NCI-H748 (cell line): ENCODE data around the gene ZBTB47.

Experiments
- DNase-seq: peaks from one replicate; lab custom pipeline; 2025; ENCODE audit not compliant: unreplicated experiment; lab: John Stamatoyannopoulos, UW

ZBTB47 gene

GRCh38 chr3:42698216-42698910 is 44.9 kb downstream of the ZBTB47 start:
- no peak for DNase-seq

- DNase-seq = no peak
Measured at GRCh38 chr3:42698911-42699230, 45.4 kb downstream of the ZBTB47 start.

DNA sequence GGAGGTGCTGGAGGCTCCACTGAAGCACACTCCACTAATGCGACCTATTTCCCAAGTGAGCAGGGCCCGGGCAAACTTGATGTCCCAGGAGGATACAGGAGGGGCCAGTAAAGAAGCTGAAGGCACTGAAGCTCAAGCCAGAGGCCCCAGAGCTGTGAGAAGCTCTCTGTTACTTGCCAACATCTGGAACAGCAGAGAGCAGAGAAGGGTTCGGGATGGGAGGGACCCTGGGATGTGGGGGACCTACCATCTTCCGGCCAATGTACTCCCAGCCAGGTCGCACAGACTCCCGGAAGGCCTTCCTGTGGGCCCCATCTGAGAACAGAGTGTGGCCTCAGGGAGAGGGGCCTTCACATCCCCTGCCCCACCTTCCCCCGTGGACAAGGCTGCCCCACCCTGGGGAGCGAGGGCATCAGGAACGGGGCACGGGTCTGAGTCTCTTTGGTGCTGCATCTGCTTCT is 46.0 kb downstream of the ZBTB47 start:
- DNase-seq = no peak

DNA sequence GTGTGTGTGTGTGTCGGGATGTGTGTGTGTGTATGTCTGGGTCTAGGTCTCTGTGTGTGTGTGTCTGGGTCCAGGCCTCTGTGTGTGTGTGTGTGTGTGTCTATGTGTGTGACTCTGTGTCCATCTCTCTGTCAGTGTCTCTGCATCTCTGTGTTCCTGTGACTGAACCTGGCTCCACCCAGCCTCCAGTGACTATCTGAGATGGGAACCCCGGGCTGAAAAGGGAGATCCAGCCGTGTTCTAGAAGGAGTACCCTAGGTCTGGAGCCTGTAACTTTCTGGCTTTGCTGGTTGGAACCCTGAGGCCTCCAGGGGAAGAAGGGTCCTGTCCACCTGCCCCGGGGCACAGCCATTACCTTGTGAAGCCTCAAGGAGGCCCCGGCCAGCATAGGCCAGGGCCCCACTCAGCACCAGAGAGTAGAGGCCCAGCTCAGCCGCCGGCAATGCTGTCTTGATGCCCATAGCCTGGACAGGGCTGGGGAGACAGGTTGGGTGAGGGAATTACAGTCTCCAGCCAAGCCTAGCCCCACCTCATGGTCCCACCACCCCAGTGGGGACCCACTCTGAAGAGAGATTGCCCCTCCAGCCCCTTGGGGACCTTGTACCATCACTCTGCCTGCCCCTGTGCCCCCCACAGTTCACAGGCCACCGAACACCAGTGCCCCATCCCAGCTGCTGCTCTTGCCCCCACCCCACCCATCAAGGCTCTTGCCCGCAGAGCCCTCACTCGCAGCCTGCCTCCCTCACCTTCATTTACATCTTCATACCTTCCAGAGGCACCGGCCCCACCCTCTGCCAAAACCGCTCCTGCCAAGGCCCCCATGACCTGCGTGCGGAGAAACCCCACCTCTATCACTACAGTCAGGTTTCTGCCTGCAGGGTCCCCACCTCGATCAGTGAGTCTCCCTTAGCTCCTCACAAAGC is 47.1 kb downstream of the ZBTB47 start:
- no peak for DNase-seq

DNA sequence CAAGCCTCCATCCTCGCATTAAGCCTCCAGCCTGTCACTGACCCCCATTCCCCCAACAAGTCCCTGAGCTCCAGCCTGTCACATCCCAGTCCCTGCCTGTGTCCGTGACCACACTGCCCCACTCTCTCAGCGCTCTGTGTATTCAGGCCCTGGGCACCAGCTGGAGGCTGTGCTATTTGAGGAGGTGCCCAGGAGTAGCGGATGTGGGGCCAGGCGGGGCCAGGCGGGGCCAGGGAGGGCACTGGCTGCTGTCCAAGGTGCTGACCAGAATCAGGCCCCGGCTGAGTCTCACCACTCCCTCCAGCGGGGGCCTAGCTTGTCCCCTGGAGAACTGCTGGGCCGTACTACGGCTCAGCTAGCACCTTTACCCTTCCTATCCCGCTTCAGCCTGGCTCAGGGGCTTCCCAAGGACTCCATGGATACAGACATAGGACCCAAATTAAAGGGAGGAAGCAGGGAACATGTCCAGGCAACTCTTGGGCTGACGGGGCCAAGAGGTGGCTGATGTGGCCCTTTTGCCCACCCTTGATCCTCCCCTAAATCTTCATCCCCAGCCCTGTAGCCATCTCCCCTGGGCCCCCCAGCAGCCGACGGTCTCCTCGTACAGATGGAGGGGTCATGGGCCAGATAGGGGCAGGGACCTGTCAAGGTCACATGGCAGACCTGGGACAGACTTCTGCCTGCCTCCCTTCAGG is 48.0 kb downstream of the ZBTB47 start:
- no peak for DNase-seq

DNA sequence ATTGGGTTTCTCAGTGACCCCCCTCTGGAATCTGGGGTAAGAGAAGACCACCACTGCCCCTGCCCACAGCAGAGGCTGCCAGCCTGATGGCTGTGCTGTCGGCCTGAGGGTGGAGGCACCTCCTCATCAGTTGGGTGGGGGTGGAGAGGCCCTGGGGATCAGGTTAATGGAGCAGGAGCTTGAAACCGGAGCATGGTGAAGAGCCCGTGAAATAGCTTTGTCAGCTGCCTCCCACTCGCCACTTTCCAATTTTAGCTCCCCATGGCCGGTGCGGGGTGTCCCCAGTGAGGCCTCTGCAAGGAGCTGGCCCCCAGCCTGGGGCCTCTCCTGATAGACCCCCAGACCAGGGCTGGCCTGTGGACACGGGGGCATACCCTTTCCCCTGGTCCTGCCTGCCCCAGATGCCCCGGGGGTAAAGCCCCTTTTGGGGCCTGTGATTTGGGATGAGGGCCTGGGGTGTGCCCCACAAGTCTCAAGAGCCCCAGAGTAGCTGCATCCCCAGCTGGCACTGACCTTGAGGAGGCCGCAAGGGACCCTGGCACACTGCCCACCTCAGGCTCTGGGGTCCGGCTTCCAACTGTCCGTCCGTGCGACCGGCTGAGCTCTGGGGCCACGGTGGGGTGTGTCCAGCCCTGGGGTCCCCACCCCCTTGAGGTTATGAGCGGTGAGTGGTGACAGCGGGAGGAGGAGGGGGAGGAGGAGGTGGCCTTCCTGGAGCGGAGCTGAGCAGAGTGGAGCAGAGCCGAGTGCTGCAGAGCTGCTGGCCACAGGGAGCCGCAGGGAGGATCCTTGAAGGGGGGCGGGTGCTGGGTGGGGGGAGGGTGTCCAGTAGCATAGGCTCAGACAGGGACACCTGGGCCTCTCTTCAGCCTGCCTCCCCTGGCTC is 48.8 kb downstream of the ZBTB47 start, which contains the start of gene HHATL:
Gene HHATL, minus strand, starts transcription at position 733 of the 886 bp plus-strand sequence. CDS start 1,972 bp downstream, outside the sequence.
- no peak for DNase-seq

GRCh38 chr3:42702982-42703694 is 49.6 kb downstream of the ZBTB47 start:
- no peak for DNase-seq

GRCh38 chr3:42703695-42704025 is 50.2 kb downstream of the ZBTB47 start:
- DNase-seq = no peak

DNA sequence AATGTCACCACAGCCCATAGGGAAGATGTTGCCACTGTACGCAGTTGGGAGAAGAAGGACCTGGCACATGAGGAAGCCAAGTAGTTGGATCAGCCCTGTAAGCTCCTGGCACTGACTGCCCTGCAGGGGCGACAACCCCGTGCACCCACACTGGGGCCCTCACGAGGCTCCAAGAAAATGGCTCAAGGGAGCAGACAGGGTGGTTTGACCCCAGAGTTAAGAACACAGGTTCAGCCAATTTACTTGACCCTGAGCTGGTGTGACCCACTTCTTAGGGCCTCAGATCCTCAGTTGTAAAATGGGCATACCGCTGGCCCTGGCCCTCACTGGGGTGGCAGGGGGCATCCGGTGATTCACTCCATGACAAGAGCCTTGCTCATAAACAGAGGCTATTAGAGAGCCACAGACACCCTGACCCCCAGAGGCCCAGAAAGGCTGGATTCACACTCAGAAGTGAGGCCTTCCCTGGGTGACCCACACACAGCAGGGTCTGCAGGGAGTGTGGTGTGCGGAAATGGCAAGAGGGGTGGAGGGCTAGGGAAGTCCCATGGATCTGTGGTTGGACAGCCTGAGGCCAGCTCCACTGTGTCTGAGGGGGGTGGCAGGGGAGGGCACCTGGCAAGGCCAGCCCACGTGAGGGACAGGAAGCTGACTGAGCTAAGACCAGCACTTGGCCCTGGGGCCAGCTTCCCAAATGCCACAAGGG is 50.8 kb downstream of the ZBTB47 start:
- DNase-seq = no peak

GRCh38 chr3:42705058-42705767 is 51.7 kb downstream of the ZBTB47 start:
- DNase-seq = no peak

GRCh38 chr3:42705962-42706585 is 52.6 kb downstream of the ZBTB47 start:
- DNase-seq = no peak

DNA sequence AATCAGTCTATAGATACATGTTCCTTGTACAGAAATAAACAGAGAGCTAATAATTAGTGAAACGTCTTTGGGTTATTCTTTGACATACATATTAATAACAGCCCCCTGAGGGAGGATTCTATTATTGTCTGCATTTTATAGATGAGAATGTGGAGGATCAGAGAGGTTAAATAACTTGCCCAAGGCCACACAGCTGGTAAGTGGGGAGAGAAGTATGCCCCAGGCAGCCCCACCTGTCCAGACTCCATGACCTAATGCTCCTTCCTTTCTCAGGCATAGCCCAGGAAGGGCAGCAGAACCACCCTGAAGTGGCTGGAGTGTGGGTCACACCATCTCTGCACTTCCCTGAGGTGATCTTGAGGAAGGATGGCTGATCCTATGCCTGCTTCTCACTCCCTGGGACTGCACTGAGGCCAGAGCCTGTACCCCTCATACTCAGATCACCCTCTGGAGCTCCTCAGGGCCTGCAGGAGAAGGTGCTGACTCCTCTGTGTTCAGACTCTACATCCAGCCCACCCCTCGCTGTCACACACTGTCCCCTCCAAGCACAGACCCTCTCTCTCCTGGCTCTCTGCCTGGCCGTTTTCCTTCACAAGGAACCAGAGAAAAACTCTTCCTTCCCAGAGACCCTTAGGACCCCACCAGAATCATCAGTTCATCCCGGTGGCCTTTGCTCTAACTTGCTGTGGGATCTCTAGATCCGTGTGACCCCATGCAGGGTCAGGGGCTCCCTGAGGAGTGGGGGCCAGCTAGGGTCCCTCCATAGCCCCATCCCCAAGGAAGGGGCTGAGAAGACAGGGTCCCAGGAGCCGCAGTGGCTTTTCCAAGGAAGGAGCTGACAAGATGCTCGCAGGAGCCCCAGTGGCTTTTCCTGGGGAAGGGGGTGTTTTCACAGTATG is 53.5 kb downstream of the ZBTB47 start:
- DNase-seq = no peak

DNA sequence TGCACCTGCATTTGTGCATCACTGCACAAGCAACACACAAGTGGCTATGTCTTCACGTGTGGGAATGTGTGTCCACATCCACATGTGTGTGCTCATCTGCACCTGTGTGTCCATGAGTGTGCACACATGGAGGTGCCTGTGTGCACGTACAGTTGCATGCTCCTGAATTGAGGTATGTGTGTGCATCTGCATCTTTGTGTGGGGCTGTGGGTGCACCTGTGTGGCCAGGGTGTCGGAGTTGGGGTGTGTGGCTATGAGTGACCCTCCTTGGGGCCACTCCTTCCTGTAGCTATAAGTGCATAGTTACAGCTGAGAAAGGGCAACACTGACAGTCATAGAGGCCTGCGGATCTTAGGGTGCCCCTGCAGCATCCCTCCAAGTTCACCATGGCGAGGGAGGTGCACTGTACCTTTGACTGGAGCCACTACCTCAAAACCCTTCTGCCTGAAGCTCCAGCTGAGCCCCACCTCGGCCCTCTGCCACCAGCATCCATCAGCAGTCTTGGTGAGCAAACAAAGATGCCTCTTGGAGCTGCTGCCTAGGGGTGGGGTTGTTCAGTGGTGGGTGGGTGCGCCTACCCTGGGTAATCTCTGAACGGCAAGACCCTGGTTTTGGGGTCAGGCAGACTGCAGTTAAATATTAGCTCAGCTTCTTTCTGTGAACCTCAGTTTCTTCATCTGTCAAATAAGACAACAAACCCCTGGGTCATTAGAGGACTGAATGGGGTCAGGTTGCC is 54.3 kb downstream of the ZBTB47 start:
- no peak for DNase-seq

- no peak for DNase-seq
Measured at GRCh38 chr3:42708611-42709151, 55.2 kb downstream of the ZBTB47 start.

DNA sequence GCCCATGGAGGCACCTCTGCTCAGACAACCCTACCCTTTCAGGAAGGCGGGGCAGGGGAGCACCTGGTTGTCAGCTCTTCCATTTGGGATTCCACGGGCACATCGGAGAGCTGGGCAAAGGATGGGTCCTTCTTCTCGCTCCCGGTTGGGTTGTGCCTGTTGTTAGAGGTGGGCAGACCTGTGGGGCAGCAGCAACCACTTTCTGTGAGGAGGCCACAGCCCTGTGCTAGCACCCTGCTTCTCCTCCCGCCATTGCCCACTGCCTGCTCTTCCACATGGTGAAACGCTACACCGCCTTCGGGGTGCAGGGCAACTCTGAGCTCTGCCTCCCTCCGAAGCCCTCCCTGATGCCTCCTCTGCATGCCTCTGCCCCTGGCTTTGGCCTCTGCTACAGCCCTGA is 56.1 kb downstream of the ZBTB47 start:
- DNase-seq = no peak

GRCh38 chr3:42710323-42711021 is 57.0 kb downstream of the ZBTB47 start:
- no peak for DNase-seq
